Measurements from ENCODE around the gene CCR7.

The CCR7 gene

GRCh38 chr17:40526668-40527067 lies 38.6 kb downstream of the CCR7 start:
- TF ChIP-seq YY1 (IDR thresholded peaks at IDR 0.05; ENCODE audit: low read depth) (no peak), MAX (IDR thresholded peaks at IDR 0.05) (no peak)

- TF ChIP-seq TCF12 (IDR thresholded peaks at IDR 0.05; ENCODE audit: low read depth) (no peak), FOXM1 (IDR thresholded peaks at IDR 0.05; ENCODE audit: borderline replicate concordance, low read depth) (no peak), NFIC (IDR thresholded peaks at IDR 0.05) (no peak), TEAD4 (IDR thresholded peaks at IDR 0.05) (no peak), RAD21 (IDR thresholded peaks at IDR 0.05; ENCODE audit: low read depth) (no peak), CEBPB (IDR thresholded peaks at IDR 0.05) (0 out of 2 replicates have a peak, but pooled peaks have one; percentile 11)
These were observed 40.0 kb downstream of the CCR7 start for GRCh38 chr17:40525294-40525693.

GRCh38 chr17:40524243-40524965 lies 40.9 kb downstream of the CCR7 start:
- TF ChIP-seq FOXM1 (IDR thresholded peaks at IDR 0.05; ENCODE audit: borderline replicate concordance, low read depth) (no peak), TAF1 (IDR thresholded peaks at IDR 0.05; ENCODE audit: low read depth) (no peak)

GRCh38 chr17:40522961-40523310 lies 42.3 kb downstream of the CCR7 start:
- no peak for TF ChIP-seq CEBPB (IDR thresholded peaks at IDR 0.05)
- no peak for TF ChIP-seq FOXM1 (IDR thresholded peaks at IDR 0.05; ENCODE audit: borderline replicate concordance, low read depth)
- TF ChIP-seq RAD21 (IDR thresholded peaks at IDR 0.05; ENCODE audit: low read depth) = no peak
- TF ChIP-seq TCF12 (IDR thresholded peaks at IDR 0.05; ENCODE audit: low read depth) = no peak
- TF ChIP-seq TEAD4 (IDR thresholded peaks at IDR 0.05) = no peak
- no peak for TF ChIP-seq MAX (IDR thresholded peaks at IDR 0.05)
- no peak for TF ChIP-seq EGR1 (IDR thresholded peaks at IDR 0.05)
- TF ChIP-seq CREB1 (IDR thresholded peaks at IDR 0.05; ENCODE audit: low read depth) = no peak
- TF ChIP-seq TAF1 (IDR thresholded peaks at IDR 0.05; ENCODE audit: low read depth) = no peak
- no peak for TF ChIP-seq NFIC (IDR thresholded peaks at IDR 0.05)
- TF ChIP-seq YY1 (IDR thresholded peaks at IDR 0.05; ENCODE audit: low read depth) = no peak
- TF ChIP-seq ZBTB7A (IDR thresholded peaks at IDR 0.05; ENCODE audit: low read depth) = no peak
- no peak for TF ChIP-seq EP300 (IDR thresholded peaks at IDR 0.05; ENCODE audit: borderline replicate concordance)
- no peak for TF ChIP-seq REST (IDR thresholded peaks at IDR 0.05; ENCODE audit: low read depth)
- no peak for TF ChIP-seq USF1 (IDR thresholded peaks at IDR 0.05)

GRCh38 chr17:40522250-40522960 lies 42.9 kb downstream of the CCR7 start:
- TF ChIP-seq RAD21 (IDR thresholded peaks at IDR 0.05; ENCODE audit: low read depth) = no peak
- no peak for TF ChIP-seq TAF1 (IDR thresholded peaks at IDR 0.05; ENCODE audit: low read depth)
- TF ChIP-seq YY1 (IDR thresholded peaks at IDR 0.05; ENCODE audit: low read depth) = no peak
- no peak for TF ChIP-seq MAX (IDR thresholded peaks at IDR 0.05)
- TF ChIP-seq EGR1 (IDR thresholded peaks at IDR 0.05) = no peak
- TF ChIP-seq ZBTB7A (IDR thresholded peaks at IDR 0.05; ENCODE audit: low read depth) = no peak
- TF ChIP-seq USF1 (IDR thresholded peaks at IDR 0.05) = no peak
- TF ChIP-seq TCF12 (IDR thresholded peaks at IDR 0.05; ENCODE audit: low read depth) = no peak
- TF ChIP-seq EP300 (IDR thresholded peaks at IDR 0.05; ENCODE audit: borderline replicate concordance) = no peak
- TF ChIP-seq REST (IDR thresholded peaks at IDR 0.05; ENCODE audit: low read depth) = no peak
- no peak for TF ChIP-seq FOXM1 (IDR thresholded peaks at IDR 0.05; ENCODE audit: borderline replicate concordance, low read depth)
- TF ChIP-seq TEAD4 (IDR thresholded peaks at IDR 0.05) = no peak
- no peak for TF ChIP-seq CREB1 (IDR thresholded peaks at IDR 0.05; ENCODE audit: low read depth)
- TF ChIP-seq NFIC (IDR thresholded peaks at IDR 0.05) = no peak
- TF ChIP-seq CEBPB (IDR thresholded peaks at IDR 0.05) = no peak

Measured in Ishikawa (cell line).